Astrocyte of the spinal cord (primary cell): Measurements from ENCODE around the gene PRR12.

ENCODE experiments used
- DNase-seq: peaks from one replicate; pipeline ENCODE4 v3.0.0; 2011; ENCODE audit warnings: low read depth, low spot score
- H3K4me3 ChIP-seq: 2 replicates; pipeline ENCODE4 v1.5.1; 2011; ENCODE audit warnings: low read depth, mild to moderate bottlenecking, low read length, moderate library complexity
- CTCF ChIP-seq: IDR thresholded peaks from 2 replicates; pipeline ENCODE4 v1.5.1; 2012; ENCODE audit warnings: low read depth, mild to moderate bottlenecking, low read length, inconsistent platforms
- in situ Hi-C: cut with HindIII; loops from 2 replicates; pipeline ENCODE4 v1.10.0; 2017; ENCODE audit warnings: low sequenced_read_pairs

The PRR12 gene

GRCh38 chr19:49573009-49573408, 18.0 kb upstream of the PRR12 start:
- DNase-seq = no peak
- TF ChIP-seq CTCF = no peak
- in situ Hi-C loops = no loop called here
- H3K4me3 ChIP-seq = no peak overlapping the region

GRCh38 chr19:49573425-49573824, 17.6 kb upstream of the PRR12 start:
- no peak for TF ChIP-seq CTCF
- in situ Hi-C loops = no loop called here
- H3K4me3 ChIP-seq = no peak overlapping the region
- no peak for DNase-seq

GRCh38 chr19:49574206-49574755, 16.7 kb upstream of the PRR12 start:
- H3K4me3 ChIP-seq = no peak overlapping the region
- in situ Hi-C loops = no loop called here
- TF ChIP-seq CTCF = no peak
- DNase-seq = no peak

- DNase-seq = no peak
- in situ Hi-C loops = no loop called here
- no peak for TF ChIP-seq CTCF
- peak overlapping the region; percentile 96 for H3K4me3 ChIP-seq
Measured at GRCh38 chr19:49579193-49579592, 11.8 kb upstream of the PRR12 start.

- no peak for DNase-seq
- H3K4me3 ChIP-seq = peak overlapping the region; percentile 96
- TF ChIP-seq CTCF = no peak
- in situ Hi-C loops = no loop called here
Measured at GRCh38 chr19:49579947-49580263, 11.1 kb upstream of the PRR12 start.

GRCh38 chr19:49580264-49581006, 10.5 kb upstream of the PRR12 start, which contains the start of gene NOSIP:
Gene NOSIP (minus strand): TSS chr19:49580556. CDS start chr19:49560691, 19,865 bp downstream.
- no peak for TF ChIP-seq CTCF
- in situ Hi-C loops = no loop called here
- peak within 1 kb of the TSS; percentile 96 for H3K4me3 ChIP-seq
- peak; percentile 96 for DNase-seq
